ENCODE results near the gene BAIAP2L2. TPM values are rescaled to one million over a fixed set of nuclear protein-coding genes. Genes with fewer than 3 reads are reported as not detected.
"Not testable (repeated sequence)": the region's sequence is repeated elsewhere in the genome, so short reads cannot be mapped to it uniquely, and the experiment has no call there.

Gene BAIAP2L2, protein sequence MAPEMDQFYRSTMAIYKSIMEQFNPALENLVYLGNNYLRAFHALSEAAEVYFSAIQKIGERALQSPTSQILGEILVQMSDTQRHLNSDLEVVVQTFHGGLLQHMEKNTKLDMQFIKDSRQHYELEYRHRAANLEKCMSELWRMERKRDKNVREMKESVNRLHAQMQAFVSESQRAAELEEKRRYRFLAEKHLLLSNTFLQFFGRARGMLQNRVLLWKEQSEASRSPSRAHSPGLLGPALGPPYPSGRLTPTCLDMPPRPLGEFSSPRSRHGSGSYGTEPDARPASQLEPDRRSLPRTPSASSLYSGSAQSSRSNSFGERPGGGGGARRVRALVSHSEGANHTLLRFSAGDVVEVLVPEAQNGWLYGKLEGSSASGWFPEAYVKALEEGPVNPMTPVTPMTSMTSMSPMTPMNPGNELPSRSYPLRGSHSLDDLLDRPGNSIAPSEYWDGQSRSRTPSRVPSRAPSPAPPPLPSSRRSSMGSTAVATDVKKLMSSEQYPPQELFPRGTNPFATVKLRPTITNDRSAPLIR
- 1.5 TPM for polyA plus RNA-seq (ENCODE audit: insufficient read length)

DNA sequence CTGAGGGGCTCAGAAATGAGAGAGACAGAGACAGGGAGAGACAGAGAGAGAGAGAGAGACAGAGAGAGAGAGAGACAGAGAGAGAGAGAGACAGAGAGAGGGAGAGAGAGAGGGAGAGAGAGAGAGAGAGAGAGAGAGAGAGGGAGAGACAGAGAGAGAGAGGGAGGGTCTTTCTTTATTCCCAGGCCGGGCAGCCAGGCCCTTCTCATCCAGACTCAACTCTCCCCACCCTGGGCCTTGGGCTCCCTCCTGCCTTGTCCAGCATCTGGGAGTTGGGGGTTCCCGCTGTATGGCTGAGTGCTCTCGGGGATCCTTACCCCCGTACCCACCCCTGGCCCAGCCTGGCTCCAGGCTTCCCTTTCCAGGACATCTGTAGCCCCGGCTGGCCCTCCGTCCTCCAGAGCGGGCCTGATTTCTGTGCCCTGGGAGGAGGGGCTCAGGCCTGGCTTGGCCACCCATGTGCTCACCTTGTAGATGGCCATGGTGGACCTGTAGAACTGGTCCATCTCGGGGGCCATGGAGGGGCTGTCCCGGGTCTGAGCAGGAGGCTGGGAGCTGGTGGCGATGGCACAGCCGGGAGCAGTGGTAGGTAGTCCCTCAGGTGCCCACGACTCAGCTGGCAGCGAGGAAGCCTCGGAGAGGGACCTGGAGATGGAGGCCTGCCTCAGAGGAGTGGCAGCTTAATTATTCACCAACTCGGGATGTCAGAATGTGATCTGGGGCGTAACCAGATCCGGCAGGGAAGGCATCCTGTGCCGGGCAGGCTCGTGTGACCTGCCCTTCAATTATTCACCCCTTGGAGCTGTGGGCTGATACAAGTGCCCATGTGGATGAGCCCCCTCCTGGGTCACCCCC is at the start of gene BAIAP2L2:
Gene BAIAP2L2, minus strand, starts transcription at position 677 of the 855 bp plus-strand sequence. Its CDS starts 159 bp downstream, at position 518.
- DNase-seq: no peak

- no peak for DNase-seq
These were observed 45.2 kb upstream of the BAIAP2L2 start for GRCh38 chr22:38155703-38156102.

DNA sequence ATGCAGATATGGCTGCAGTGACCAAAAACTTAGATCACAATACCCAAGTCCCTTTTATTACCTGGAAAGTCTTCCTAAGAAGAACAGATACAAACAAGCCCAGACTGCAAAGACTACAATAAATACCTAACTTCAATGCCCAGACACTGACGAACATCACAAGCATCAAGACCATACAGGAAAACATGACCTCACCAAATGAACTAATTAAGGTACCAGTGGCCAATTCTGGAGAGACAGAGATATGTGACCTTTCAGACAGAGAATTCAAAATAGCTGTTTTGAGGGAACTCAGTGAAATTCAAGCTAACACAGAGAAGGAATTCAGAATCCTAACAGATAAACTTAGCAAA is 44.1 kb upstream of the BAIAP2L2 start:
- DNase-seq: not testable (repeated sequence)

DNA sequence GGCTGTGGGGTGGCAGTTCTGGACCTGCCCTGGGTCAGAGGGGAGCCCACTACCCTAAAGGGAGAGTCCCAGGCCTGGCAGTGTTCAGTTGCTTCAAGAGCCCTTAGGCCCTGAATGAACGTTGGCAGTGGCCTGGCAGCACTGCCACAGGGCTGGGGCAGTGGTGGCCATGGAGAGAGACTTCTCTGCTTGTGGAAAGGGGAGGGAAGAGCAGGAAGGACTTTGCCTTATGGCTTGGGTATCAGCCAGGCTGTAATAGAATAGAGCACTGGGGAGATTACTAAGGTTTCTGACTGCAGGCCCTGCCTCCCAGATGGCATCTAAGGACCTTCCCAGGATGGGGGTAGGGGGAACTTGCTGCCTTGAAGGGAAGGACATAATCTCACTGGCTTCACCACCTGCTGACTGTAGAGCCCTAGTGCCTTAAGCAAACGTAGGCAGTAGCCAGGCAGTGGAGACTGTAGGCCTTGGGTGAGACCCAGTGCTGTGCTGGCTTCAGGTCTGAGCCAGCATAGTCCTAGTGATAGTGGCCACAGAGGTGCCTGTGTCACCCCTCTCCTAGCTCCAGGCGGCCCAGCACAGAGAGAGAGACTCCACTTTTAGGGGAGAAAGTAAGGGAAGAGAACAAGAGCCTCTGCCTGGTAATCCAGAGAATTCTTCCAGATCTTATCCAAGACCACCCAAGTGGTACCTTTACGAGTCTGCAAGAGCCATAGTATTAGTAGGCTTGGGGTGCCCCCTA is 43.5 kb upstream of the BAIAP2L2 start:
- DNase-seq: no peak

GRCh38 chr22:38151126-38151500 is 40.6 kb upstream of the BAIAP2L2 start:
- no peak for DNase-seq

GRCh38 chr22:38148245-38148644 is 37.8 kb upstream of the BAIAP2L2 start:
- DNase-seq: no peak

GRCh38 chr22:38146166-38146565 is 35.7 kb upstream of the BAIAP2L2 start:
- not testable (repeated sequence) for DNase-seq

DNA sequence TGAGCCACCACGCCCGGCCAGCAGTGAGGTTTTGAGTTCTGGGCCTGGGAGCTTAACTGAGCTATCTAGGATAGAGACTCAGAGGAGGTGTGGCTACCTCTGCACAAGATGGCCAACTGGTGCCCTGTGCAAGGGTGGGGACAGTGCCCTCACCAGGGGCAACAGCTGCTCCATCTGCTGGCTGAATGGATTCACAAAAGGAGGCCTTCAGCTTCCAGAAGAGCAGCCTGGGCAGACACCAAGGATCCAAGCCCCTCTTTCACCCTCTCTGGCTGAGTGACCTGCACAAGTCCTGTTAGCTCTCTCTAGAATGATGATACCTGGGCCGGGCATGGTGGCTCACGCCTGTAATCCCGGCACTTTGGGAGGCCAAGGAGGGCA is 33.5 kb upstream of the BAIAP2L2 start:
- DNase-seq: no peak

GRCh38 chr22:38142606-38143005 is 32.1 kb upstream of the BAIAP2L2 start:
- DNase-seq: no peak

DNA sequence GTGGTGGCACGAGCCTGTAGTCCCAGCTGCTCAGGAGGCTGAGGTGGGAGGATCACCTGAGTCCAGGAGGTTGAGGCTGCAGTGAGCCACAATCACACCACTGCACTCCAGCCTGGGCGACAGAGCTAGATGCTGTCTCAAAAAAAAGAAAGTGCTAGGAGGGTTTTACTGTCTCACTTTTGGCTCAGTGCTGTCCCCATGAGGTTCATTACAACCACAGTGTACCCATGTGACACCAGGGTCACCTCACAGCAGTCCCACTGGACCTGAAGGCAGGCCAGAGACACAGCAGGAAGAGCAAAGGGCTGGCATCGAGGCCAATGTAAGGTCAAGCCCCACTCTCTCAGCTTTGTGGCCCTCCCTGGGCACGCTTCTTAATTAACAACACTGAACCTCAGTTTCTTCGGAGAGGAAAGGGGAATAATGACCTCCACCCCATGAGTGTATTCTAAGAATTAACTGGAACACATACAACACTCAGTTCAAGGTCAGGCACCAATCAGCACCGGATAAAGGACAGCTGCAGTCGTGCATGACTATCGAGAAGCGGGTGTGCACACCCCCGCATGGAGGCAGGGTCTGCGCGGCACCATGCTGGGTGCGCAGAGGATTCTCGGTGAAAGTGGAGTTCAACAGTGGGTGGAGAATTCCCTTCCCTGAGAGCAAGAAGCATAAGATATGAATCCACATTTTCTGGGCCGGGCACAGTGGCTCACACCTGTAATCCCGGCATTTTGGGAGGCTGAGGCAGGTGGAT is 30.9 kb upstream of the BAIAP2L2 start:
- DNase-seq: no peak

- DNase-seq: no peak
These were observed 29.4 kb upstream of the BAIAP2L2 start for GRCh38 chr22:38139901-38140300.

- DNase-seq: no peak
These were observed 28.5 kb upstream of the BAIAP2L2 start for GRCh38 chr22:38138961-38139360.

GRCh38 chr22:38137876-38138687 is 27.6 kb upstream of the BAIAP2L2 start:
- no peak for DNase-seq

DNA sequence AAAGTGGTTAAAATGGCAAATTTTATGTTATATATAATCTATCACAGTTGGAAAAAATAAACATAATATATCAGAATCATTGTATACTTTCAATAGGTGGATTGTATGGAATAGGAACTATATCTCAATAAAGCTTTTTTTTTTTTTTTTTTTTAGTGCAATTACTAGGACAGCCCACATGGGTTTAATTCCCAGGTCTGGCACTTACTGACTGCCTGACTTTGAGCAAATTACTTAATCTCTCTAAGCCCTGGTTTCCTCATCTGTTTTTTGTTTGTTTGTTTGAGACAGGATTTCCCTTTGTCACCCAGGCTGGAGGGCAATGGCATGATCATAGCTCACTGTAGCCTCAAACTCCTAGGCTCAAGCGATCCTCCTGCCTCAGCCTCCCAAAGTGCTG is 26.1 kb upstream of the BAIAP2L2 start:
- no peak for DNase-seq

- no peak for DNase-seq
These were observed 24.7 kb upstream of the BAIAP2L2 start for GRCh38 chr22:38135133-38135706.

GRCh38 chr22:38133331-38133730 is 22.8 kb upstream of the BAIAP2L2 start:
- DNase-seq: no peak

DNA sequence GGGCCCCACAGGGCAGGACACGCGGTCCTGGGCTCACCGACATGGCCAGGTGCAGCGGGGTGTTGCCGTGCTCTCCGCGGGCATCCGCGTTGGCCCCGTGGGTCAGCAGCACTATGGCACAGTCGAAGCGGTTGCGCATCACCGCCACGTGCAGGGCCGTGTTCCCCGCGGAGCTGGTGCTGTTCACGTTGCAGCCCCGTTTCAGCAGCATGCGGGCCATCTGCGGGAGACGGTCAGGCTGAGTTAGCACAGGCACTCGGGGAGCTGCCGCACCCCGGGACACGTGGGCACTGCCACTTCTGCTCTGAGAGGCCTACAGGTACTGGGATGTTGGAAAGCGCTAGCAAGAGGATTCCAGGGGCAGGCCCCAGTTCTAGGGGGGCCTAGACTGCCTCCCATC is 22.3 kb upstream of the BAIAP2L2 start:
- DNase-seq: no peak

DNA sequence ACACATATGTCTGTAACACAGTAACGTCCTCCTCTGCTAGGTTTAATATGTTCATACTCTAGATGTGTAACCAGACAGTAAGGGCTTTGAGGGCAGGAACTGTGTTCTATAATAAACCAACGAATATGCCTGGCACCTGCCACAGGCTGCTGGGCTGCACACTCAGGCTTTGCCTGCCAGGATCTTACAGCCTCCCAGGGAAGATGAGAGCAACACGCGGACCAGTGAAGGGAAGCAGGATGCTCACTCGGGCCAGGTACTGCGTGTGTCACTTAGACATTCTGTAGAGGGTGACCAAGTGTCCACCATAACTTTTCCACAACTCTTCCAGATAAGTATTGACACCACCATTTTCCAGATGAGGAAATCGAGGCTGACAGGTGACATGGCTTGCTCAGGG is 21.7 kb upstream of the BAIAP2L2 start:
- no peak for DNase-seq

- no peak for DNase-seq
These were observed 20.9 kb upstream of the BAIAP2L2 start for GRCh38 chr22:38131399-38131798.

DNA sequence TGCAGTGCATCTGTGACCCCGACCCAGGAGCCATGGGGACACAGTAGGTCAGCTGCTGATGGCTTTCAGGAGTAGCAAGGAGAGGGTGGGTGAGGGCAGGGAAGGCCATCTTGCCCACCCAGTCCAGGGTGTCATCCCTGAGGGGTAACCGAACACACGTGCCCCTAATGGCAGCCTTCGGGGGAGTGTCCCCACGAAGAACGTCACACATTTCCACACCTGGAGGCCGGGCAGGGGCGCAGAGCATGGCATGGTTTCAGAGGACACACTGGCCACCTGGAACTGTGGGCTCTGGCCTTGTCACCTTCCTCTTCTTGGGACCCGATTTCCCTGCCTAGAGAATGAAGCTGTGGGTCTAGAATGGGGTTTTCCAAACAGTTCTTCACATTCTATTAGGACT is 19.4 kb upstream of the BAIAP2L2 start:
- no peak for DNase-seq

DNA sequence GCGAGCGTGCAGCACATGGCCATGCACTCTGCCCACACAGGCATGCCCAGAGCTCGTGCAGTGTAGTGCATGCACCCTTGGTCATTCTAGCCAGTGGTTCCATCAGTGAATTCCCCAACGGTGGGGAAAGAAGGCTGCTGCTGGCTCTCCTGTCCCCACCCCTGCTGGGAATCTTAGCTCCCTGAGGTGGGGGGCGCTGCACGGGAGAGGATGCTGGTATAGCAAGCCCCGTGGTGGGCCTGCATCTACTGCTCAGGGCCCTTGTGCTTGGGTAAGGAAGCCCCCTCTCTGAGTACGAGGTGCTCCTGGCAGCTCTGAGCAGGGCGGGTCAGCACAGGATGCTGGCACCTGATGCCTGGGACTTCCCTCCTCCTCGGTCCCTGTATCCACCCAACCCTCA is 18.5 kb upstream of the BAIAP2L2 start:
- DNase-seq: no peak

Data from hindlimb muscle (tissue), 1 donor.